Activated naive CD4-positive, alpha-beta T cell treated with anti-CD3 and anti-CD28 coated beads, Interleukin-2, amount 10 ng/mL, durations not matched to agents 7 days and 5 days (primary cell): Measurements from ENCODE around the gene LCE7A.

Experiments used
- CTCF ChIA-PET: fragments of 350-600 bp; sonication (Branson Sonifier 250); formaldehyde crosslinking; loops from one replicate; lab custom pipeline; 2021; ENCODE audit warnings: antibody characterized with exemption; lab: Charles Lee
- DNase-seq: peaks from one replicate; pipeline ENCODE4 v3.0.0-alpha.2; 2020
- H3K27ac Mint-ChIP-seq: one replicate; pipeline ENCODE4 v1.8.0; 2021; ENCODE audit warnings: mild to moderate bottlenecking, moderate library complexity, mixed read lengths
- H3K27me3 Mint-ChIP-seq: one replicate; pipeline ENCODE4 v1.8.0; 2021; ENCODE audit warnings: mild to moderate bottlenecking, mixed read lengths
- H3K36me3 Mint-ChIP-seq: one replicate; pipeline ENCODE4 v1.8.0; 2021; ENCODE audit warnings: mixed read lengths
- H3K4me1 Mint-ChIP-seq: one replicate; pipeline ENCODE4 v1.8.0; 2021; ENCODE audit warnings: mixed read lengths
- H3K4me3 Mint-ChIP-seq: one replicate; pipeline ENCODE4 v1.8.0; 2021; ENCODE audit warnings: mild to moderate bottlenecking, moderate library complexity, mixed read lengths
- H3K9me3 Mint-ChIP-seq: one replicate; pipeline ENCODE4 v1.8.0; 2021; ENCODE audit warnings: mixed read lengths

The LCE7A gene

GRCh38 chr1:152859696-152860095, at the start of gene LCE7A:
Gene LCE7A (plus strand): TSS chr1:152859996. CDS start chr1:152860698, 702 bp downstream.
- no peak within 1 kb of the TSS for H3K27ac Mint-ChIP-seq
- no peak for DNase-seq
- no peaks in the 10 kb centered on the region for H3K36me3 Mint-ChIP-seq
- CTCF ChIA-PET, result no interaction called here
- no peaks in the 10 kb centered on the region for H3K4me1 Mint-ChIP-seq
- H3K4me3 Mint-ChIP-seq, result no peak within 1 kb of the TSS
- H3K9me3 Mint-ChIP-seq, result no peaks in the 10 kb centered on the region
- no peaks in the 10 kb centered on the region for H3K27me3 Mint-ChIP-seq

GRCh38 chr1:152811050-152811449, 48.7 kb upstream of the LCE7A start:
- Mint-ChIP-seq H3K4me3 (no peak overlapping the region), H3K27me3 (peaks cover 13% of the 10 kb centered on the region), H3K36me3 (no peaks in the 10 kb centered on the region), H3K9me3 (no peaks in the 10 kb centered on the region), H3K4me1 (no peaks in the 10 kb centered on the region), H3K27ac (no peak overlapping the region)
- DNase-seq, result no peak
- CTCF ChIA-PET, result no interaction called here

GRCh38 chr1:152811671-152812070, 48.1 kb upstream of the LCE7A start, which contains the start of gene LCE1B:
Gene LCE1B (plus strand): TSS chr1:152811971. CDS start chr1:152812447, 476 bp downstream.
- no peaks in the 10 kb centered on the region for H3K4me1 Mint-ChIP-seq
- no peak within 1 kb of the TSS for H3K4me3 Mint-ChIP-seq
- CTCF ChIA-PET, result no interaction called here
- no peak for DNase-seq
- peaks cover 9% of the 10 kb centered on the region for H3K27me3 Mint-ChIP-seq
- H3K36me3 Mint-ChIP-seq, result no peaks in the 10 kb centered on the region
- no peaks in the 10 kb centered on the region for H3K9me3 Mint-ChIP-seq
- H3K27ac Mint-ChIP-seq, result no peak within 1 kb of the TSS

GRCh38 chr1:152817309-152817708, 42.5 kb upstream of the LCE7A start:
- Mint-ChIP-seq H3K4me1 (no peaks in the 10 kb centered on the region), H3K36me3 (no peaks in the 10 kb centered on the region), H3K27me3 (peaks cover 3% of the 10 kb centered on the region), H3K4me3 (no peak overlapping the region), H3K9me3 (no peaks in the 10 kb centered on the region), H3K27ac (no peak overlapping the region)
- CTCF ChIA-PET, result no interaction called here
- no peak for DNase-seq

- Mint-ChIP-seq H3K4me3 (no peak overlapping the region), H3K27ac (no peak overlapping the region), H3K4me1 (no peaks in the 10 kb centered on the region), H3K27me3 (peaks cover 11% of the 10 kb centered on the region), H3K9me3 (no peaks in the 10 kb centered on the region), H3K36me3 (no peaks in the 10 kb centered on the region)
- CTCF ChIA-PET, result no interaction called here
- DNase-seq, result no peak
These were observed 36.5 kb upstream of the LCE7A start for GRCh38 chr1:152823294-152823693.

- no peak overlapping the region for H3K27ac Mint-ChIP-seq
- H3K4me1 Mint-ChIP-seq, result no peaks in the 10 kb centered on the region
- CTCF ChIA-PET, result no interaction called here
- peaks cover 11% of the 10 kb centered on the region for H3K27me3 Mint-ChIP-seq
- no peaks in the 10 kb centered on the region for H3K9me3 Mint-ChIP-seq
- no peak for DNase-seq
- no peak overlapping the region for H3K4me3 Mint-ChIP-seq
- H3K36me3 Mint-ChIP-seq, result no peaks in the 10 kb centered on the region
These were observed 34.8 kb upstream of the LCE7A start for GRCh38 chr1:152824964-152825363.

- Mint-ChIP-seq H3K4me1 (no peaks in the 10 kb centered on the region), H3K27me3 (peaks cover 11% of the 10 kb centered on the region), H3K9me3 (no peaks in the 10 kb centered on the region), H3K27ac (no peak within 1 kb of the TSS), H3K36me3 (no peaks in the 10 kb centered on the region), H3K4me3 (no peak within 1 kb of the TSS)
- CTCF ChIA-PET, result no interaction called here
- no peak for DNase-seq
These were observed 32.6 kb upstream of the LCE7A start, which contains the start of gene LCE1A for GRCh38 chr1:152827173-152827572. Gene LCE1A (plus strand): TSS chr1:152827473. CDS start chr1:152827473, 0 bp downstream.

GRCh38 chr1:152836870-152837269, 22.9 kb upstream of the LCE7A start:
- Mint-ChIP-seq H3K27ac (no peak overlapping the region), H3K9me3 (no peaks in the 10 kb centered on the region), H3K27me3 (peaks cover 8% of the 10 kb centered on the region), H3K4me1 (no peaks in the 10 kb centered on the region), H3K36me3 (no peaks in the 10 kb centered on the region), H3K4me3 (no peak overlapping the region)
- DNase-seq, result no peak
- CTCF ChIA-PET, result interaction anchor here (0.7 kb wide), 1 partner anchor 13 kb away, joined by 3 read pairs; no protein-coding TSS in a partner anchor

- Mint-ChIP-seq H3K27ac (no peak within 1 kb of the TSS), H3K9me3 (no peaks in the 10 kb centered on the region), H3K4me3 (no peak within 1 kb of the TSS), H3K36me3 (no peaks in the 10 kb centered on the region), H3K4me1 (no peaks in the 10 kb centered on the region), H3K27me3 (peaks cover 10% of the 10 kb centered on the region)
- CTCF ChIA-PET, result no interaction called here
- DNase-seq, result no peak
These were observed 17.2 kb upstream of the LCE7A start, which contains the start of gene LCE6A for GRCh38 chr1:152842556-152842955. Gene LCE6A (plus strand): TSS chr1:152842856. CDS start chr1:152843521, 665 bp downstream.

GRCh38 chr1:152855661-152856060, 4.1 kb upstream of the LCE7A start:
- H3K27ac Mint-ChIP-seq, result no peak overlapping the region
- no peak for DNase-seq
- no peak overlapping the region for H3K4me3 Mint-ChIP-seq
- no peaks in the 10 kb centered on the region for H3K36me3 Mint-ChIP-seq
- no peaks in the 10 kb centered on the region for H3K9me3 Mint-ChIP-seq
- H3K27me3 Mint-ChIP-seq, result no peaks in the 10 kb centered on the region
- no peaks in the 10 kb centered on the region for H3K4me1 Mint-ChIP-seq
- CTCF ChIA-PET, result no interaction called here

GRCh38 chr1:152858062-152858461, 1.7 kb upstream of the LCE7A start:
- no peaks in the 10 kb centered on the region for H3K27me3 Mint-ChIP-seq
- no peaks in the 10 kb centered on the region for H3K36me3 Mint-ChIP-seq
- no peak overlapping the region for H3K27ac Mint-ChIP-seq
- H3K4me1 Mint-ChIP-seq, result no peaks in the 10 kb centered on the region
- CTCF ChIA-PET, result interaction anchor here (0.6 kb wide), 1 partner anchor 588 kb away, joined by 3 read pairs; no protein-coding TSS in a partner anchor
- H3K4me3 Mint-ChIP-seq, result no peak overlapping the region
- DNase-seq, result no peak
- no peaks in the 10 kb centered on the region for H3K9me3 Mint-ChIP-seq

- no peaks in the 10 kb centered on the region for H3K27me3 Mint-ChIP-seq
- no peaks in the 10 kb centered on the region for H3K36me3 Mint-ChIP-seq
- H3K27ac Mint-ChIP-seq, result no peak overlapping the region
- CTCF ChIA-PET, result no interaction called here
- H3K4me3 Mint-ChIP-seq, result no peak overlapping the region
- no peak for DNase-seq
- H3K9me3 Mint-ChIP-seq, result no peaks in the 10 kb centered on the region
- H3K4me1 Mint-ChIP-seq, result no peaks in the 10 kb centered on the region
These were observed 333 bp downstream of the LCE7A start for GRCh38 chr1:152860129-152860528.

GRCh38 chr1:152861374-152861773, 1.6 kb downstream of the LCE7A start:
- H3K36me3 Mint-ChIP-seq, result no peaks in the 10 kb centered on the region
- no peaks in the 10 kb centered on the region for H3K9me3 Mint-ChIP-seq
- H3K4me1 Mint-ChIP-seq, result no peaks in the 10 kb centered on the region
- DNase-seq, result no peak
- H3K27me3 Mint-ChIP-seq, result no peaks in the 10 kb centered on the region
- CTCF ChIA-PET, result no interaction called here
- no peak overlapping the region for H3K27ac Mint-ChIP-seq
- no peak overlapping the region for H3K4me3 Mint-ChIP-seq

- CTCF ChIA-PET, result no interaction called here
- no peaks in the 10 kb centered on the region for H3K4me1 Mint-ChIP-seq
These were observed 4.6 kb downstream of the LCE7A start for GRCh38 chr1:152864443-152864842.

GRCh38 chr1:152866321-152866720, 6.5 kb downstream of the LCE7A start:
- H3K9me3 Mint-ChIP-seq, result no peaks in the 10 kb centered on the region
- H3K4me1 Mint-ChIP-seq, result no peaks in the 10 kb centered on the region
- CTCF ChIA-PET, result no interaction called here
- H3K27ac Mint-ChIP-seq, result no peak overlapping the region
- H3K27me3 Mint-ChIP-seq, result no peaks in the 10 kb centered on the region
- no peaks in the 10 kb centered on the region for H3K36me3 Mint-ChIP-seq
- no peak overlapping the region for H3K4me3 Mint-ChIP-seq
- no peak for DNase-seq

More at GRCh38 chr1:152864443-152864842, 4.6 kb downstream of the LCE7A start:
- Mint-ChIP-seq H3K9me3 (no peaks in the 10 kb centered on the region), H3K27me3 (no peaks in the 10 kb centered on the region), H3K27ac (no peak overlapping the region), H3K36me3 (no peaks in the 10 kb centered on the region), H3K4me3 (no peak overlapping the region)
- no peak for DNase-seq
